Stimulated activated CD8-positive, alpha-beta memory T cell treated with anti-CD3 and anti-CD28 coated beads, Interleukin-15, amount 100 ng/mL, for 48 hours (primary cell): ENCODE results near the gene TYMP.
A peak's percentile ranks its signal among the peaks of the same experiment; 100 is the strongest.

ENCODE experiments used
- DNase-seq, 2 donors: peaks; one replicate each; pipeline ENCODE4 v3.0.0-alpha.2; 2020; ENCODE audit warnings: low read depth in 2 of 2

TYMP gene

DNA sequence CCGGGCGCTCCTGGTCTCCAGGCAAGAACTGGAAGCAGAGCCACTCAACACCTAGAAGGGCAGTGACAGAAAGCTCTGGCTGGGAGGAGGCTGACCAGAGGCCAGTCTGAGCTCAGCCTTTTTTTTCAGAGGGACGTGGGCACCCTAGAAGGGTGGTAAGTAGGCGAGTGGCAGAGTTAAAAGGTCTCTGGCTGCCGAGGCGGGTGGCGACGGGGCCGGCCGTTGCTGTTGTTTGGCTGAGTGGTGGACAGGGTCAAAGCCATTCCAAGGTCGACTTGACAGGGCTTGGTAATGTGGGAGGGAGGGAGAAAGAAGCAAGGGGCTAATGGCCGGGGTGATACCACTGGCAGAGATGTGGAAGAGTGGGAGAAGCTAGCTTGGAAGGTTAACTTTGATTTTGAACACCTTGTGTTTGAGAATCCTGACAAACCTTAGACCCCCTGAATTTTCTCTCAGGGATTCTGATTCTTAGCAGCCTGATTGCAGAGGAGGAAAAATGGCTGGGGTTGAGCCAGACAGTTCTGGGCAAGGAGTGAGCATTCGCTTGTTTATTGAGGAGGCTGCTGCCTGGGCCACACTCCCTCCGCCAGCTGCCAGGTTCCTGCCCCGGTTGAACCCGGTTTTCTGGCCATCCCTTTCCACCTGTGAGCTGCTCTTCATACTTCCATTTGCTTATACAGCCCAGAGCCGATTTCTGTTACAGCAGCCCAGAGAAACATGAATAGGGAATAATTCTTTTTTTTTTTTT, 33.8 kb upstream of the TYMP start:
- DNase-seq, result no peak

DNA sequence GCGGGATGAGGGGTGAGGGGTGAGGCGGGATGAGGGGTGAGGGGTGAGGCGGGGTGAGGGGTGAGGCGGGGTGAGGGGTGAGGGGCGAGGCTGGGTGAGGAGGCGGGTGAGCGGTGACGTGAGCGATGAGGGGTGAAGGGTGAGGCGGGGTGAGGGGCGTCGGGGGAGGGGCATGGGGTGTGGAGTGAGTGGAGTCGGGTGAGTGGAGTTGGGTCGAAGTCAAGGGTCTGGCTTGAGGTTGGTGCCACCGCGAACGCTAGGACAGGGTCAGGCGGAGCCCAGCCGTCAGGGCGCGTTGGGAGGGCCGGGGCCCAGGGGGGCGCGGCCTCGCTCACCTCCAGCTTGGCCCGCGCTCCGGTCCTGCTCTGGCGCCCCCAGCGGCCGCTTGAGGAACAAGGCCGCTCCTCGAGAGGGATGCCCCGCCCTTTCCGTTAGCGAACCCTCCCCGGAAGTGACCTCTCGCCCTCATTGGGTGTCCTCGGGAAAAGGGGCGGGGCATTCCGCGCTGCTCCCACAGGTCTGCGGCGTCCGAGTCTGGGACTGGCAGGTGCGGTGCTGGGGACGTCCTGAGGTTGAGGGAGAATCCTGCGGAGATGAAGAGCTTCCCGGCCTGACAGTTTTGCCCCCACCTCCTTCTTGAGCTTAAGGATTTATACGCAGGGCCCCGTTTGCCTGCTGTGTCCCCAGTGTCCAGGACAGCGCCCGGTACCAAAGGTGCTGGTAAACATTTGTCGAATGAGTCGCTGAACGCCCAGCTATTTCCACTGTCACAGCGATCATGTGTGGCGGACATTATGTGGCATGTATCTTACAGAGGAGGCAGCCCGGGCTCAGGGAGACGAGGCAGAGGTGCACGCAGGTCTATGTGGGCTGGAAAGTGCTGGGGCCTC, 33.0 kb upstream of the TYMP start, which contains the start of gene SYCE3:
Gene SYCE3 (minus strand): TSS at position 397 of the 890 bp plus-strand sequence. CDS start 6,514 bp downstream, outside the sequence.
- DNase-seq, result peak; percentile 94 to 97

DNA sequence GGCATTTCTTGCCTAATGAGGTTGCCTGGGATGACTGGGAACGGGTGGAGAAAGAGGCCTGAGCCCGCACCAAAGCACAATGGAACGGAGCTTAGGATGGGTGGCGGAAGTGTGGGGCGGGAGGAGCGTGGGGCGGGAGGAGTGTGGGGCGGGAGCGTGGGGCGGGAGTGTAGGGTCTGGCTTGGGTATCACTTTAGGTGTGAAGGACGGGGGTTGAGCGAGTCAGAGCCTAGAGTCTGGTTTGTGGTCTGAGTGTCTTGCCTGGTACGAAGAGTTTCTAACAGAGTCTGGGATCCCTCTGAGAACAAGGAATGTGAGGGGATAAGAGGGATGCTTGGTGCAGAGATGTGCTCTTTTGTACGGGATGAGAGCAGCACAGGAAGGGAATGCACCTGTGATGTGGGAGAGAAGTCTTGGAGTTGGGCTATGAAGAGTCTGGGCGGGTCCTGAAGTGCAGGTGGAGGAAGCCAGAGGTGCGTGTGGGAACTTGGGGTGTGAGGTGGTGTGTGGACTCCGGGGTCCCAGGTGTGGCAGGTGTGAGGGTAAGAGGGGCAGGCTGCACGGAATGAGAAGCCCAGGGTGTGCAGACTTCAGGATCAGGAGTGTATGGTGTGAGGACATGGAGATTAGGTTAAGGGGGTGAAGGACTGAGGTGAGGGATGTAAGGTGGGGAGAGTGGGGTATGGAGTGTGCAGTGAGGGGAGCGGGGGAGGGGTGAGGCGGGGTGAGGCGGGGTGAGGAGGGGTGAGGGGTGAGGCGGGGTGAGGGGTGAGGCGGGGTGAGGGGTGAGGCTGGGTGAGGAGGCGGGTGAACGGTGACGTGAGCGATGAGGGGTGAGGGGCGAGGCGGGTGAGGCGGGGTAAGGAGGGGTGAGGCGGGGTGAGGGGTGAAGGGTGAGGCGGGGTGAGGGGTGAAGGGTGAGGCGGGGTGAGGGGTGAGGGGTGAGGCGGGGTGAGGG, 31.9 kb upstream of the TYMP start:
- DNase-seq, result no peak

DNA sequence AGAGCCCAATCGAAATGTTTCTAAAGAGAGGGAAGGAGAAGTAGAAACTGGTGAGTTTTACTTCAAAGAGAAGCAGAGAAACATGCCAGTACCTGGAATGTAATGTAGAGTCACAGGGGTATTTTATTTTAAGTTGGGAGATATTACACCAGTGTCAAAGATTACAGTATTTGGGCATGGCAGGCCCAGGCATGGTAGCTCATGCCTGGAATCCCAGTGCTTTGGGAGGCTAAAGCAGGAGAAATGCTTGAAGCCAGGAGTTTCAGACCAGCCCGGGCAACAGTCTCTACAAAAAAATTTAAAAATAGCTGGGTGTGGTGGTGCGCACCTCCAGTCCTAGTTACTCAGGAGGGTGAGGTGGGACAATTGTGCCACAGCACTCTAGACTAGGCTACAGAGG, 30.2 kb upstream of the TYMP start:
- DNase-seq, result no peak

DNA sequence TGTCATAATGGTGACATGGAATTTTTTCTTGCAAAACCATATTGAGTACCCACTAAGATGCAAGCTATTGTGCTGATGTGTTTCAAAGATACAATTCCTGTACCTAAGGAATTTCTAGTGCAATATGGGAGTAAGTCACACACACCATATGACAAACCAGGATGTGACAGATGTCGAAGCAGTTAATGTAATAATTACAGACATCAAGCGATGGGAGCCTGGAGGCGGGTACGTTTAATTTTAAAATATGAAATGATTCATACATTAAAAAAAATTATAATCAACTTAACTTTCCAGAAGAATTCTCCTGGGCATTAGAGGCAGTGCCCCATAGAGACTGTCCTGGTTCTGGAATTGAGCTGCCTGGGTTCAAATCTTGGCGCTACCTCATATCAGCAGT, 26.9 kb upstream of the TYMP start:
- DNase-seq, result no peak

DNA sequence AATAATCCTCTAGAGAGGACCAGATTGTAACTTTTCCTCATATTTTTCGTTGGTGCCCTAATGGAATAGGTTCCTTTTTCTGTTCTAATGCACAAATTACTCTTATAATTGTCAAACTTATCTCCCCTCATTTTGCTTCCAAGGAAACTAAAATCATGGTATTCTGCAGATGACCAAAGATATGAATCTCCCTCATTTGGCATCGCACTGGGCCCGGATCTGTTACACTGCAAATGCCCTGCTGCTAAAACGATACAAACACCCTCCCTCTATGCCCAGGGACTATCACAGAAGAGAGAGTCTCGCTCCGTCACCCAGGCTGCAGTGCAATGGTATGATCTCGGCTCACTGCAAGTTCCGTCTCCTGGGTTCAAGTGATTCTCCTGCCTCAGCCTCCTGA, 23.5 kb upstream of the TYMP start:
- no peak for DNase-seq

DNA sequence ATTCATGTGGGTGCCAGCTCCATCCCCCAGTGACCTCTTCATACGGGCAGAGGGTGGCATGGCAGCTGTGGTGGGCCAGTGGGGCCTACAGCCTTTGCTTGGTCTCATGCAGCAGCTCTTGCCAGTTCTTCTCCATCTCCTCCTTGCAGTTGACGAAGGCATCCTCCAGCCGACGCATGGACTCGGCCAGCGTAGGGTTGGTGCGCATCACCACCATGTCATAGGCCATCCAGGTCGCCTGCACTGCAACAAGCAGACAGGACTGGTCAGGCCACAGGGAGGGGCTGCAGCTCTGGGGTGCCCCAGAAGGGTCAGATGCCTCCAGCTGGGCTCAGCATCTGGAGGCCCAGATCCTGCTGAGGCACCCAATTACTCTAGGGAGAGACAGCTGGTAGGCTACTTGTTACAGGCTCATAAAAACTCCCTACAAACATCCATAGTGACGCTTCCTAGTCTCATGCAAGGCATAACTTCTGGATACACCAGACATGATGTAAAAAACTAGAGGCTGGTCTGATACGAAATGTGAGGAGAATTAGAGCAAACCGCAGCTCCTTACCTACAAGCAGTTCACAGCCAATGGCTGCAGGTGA, 21.4 kb upstream of the TYMP start:
- DNase-seq, result no peak

DNA sequence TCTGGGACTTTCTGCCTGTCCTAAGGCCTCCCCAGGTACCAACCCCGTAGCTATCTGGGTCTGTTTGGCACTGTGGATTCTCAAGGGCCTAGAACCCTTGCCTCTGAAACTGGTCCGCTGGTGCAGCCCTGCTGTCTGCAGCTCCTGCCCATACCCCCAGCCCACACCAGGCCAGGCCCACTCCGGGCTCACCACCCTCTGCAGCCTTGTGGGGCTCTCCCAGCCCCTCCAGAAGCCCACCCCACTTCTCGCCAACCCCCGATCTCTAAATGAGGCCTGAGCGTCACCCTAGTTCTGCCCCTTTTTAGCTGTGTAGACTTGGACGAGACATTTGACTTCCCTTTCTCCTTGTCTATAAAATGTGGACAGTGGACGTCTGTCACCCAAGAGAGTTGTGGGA, 20.6 kb upstream of the TYMP start:
- no peak for DNase-seq

DNA sequence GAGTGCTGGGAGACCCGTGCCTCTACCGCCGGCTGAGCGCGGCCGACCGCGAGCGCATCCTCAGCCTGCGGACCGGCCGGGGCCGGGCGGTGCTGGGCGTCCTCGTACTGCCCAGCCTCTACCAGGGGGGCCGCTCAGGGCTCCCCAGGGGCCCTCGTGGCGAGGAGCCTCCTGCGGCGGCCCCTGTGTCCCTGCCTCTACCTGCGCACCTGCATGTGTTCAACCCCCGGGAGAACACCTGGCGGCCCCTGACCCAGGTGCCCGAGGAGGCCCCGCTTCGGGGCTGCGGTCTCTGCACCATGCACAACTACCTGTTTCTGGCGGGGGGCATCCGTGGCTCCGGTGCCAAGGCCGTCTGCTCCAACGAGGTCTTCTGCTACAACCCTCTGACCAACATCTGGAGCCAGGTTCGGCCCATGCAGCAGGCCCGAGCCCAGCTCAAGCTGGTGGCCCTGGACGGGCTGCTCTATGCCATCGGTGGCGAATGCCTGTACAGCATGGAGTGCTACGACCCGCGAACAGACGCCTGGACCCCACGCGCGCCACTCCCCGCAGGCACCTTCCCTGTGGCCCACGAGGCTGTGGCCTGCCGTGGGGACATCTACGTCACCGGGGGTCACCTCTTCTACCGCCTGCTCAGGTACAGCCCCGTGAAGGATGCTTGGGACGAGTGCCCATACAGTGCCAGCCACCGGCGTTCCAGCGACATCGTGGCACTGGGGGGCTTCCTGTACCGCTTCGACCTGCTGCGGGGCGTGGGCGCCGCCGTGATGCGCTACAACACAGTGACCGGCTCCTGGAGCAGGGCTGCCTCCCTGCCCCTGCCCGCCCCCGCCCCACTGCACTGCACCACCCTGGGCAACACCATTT, 19.3 kb upstream of the TYMP start:
- no peak for DNase-seq

DNA sequence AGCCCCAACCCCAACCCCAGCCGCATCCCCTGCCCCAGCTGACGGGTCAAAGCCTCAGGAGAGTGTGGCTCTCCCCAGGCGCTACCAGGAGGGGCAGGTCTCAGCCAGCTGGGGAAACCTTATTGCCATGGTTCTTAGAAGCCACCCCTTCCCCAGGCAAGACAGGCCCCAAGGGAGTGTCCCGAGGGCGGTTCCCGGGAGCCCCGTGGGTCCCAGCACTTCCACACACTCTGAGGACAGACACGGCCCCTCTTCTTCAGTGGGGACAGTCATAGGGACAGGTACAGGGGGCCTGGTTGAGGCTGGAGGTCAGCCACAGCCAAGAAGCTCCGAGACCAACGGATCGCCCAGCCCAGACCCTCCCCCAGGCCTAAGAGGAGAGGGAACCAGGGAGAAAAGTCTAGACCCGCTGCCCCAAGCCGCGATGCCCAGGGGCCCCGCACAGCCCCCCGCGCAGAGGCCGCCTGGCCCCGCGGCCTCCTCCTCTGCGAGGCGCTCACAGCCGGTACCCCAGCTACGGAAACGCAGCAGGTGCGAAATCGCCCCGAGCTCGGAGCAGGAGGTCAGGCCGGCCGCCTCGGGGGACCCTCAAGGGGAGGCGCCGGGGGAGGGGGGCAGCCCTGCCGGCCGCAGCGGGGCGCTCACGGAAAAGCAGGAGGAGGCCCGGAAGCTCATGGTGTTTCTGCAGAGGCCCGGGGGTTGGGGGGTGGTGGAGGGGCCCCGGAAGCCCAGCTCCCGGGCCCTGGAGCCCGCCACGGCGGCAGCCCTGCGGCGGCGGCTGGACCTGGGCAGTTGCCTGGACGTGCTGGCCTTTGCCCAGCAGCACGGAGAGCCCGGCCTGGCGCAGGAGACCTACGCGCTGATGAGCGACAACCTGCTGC, 18.5 kb upstream of the TYMP start:
- no peak for DNase-seq

DNA sequence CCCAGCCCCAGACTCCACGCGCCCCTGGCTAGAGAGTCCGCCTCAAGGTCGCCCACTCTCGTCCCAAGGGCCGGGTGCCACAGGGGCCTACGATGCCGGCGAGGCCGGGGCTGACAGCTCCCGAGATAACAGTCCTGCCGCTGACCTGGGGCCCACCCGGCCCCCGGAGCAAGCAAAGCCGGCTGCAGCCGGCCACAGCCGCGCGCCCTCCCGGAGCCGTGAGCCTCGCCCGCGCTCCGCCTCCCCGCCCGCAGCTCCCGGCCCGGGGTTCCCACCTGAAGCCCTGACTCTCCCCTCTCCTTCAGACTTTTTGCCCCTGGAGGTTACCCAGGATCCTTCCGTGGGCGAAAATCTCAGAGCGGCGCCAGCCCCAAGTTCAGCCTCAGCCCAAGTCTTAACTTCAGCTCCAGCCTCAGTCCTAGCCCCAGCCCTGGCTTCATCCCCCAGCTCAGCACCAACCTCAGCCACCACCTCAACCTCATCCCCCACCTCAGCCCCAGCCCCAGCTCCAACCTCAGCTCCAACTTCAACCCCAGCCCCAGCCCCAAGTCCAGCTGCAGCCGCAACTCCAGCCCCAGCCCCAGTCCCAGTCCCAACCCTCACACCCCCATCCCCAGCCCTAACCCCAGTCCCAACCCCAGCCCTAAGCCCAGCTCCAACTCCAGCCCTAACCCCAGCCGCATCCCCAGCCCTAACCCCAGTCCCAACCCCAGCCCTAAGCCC, 17.6 kb upstream of the TYMP start:
- no peak for DNase-seq

DNA sequence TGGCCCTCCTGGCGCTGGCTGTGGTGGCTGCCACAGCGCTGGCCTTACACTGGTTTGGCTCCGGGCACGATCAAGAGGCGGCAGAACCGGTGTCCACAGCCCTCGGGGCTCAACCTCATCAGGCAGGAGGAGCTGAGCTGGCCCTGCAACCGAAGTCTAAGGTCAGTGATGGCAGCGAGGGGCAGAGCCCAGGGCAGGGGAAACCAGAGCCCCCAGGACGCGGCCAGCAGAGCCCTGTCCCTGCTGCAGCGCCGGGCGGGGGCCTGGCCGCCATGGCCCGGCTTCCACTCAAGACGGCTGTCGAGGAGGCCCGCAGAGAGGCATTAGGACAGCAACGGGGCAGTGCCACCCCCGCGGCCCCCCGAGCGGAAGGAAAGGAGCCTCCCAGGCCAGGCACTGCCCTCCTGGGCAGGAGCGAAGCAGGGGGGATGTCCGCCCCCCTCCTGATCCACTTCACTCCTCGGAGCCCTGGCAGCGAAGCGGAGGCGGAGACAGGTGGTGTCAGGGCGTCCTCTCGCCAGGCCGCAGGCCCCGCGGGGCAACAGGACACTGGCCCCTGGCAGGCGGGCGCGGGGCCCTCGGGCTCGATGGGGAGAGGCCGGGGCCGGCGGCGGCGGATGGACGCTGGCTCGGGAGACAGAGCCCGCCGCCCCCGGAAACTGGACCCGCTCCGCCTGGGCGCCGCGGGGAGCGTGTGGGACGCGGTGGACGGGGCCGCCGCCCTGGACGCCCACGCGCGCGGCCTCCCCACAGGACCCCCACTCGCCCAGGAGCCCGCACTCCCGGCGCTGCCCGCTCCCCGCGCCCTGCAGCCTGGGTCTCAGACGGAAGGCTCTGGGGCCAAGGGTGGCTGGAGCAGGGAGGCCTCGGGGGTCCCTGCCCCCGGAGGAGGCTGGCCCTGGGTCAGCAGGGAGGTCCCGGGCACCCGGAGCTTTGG, 16.8 kb upstream of the TYMP start:
- no peak for DNase-seq

DNA sequence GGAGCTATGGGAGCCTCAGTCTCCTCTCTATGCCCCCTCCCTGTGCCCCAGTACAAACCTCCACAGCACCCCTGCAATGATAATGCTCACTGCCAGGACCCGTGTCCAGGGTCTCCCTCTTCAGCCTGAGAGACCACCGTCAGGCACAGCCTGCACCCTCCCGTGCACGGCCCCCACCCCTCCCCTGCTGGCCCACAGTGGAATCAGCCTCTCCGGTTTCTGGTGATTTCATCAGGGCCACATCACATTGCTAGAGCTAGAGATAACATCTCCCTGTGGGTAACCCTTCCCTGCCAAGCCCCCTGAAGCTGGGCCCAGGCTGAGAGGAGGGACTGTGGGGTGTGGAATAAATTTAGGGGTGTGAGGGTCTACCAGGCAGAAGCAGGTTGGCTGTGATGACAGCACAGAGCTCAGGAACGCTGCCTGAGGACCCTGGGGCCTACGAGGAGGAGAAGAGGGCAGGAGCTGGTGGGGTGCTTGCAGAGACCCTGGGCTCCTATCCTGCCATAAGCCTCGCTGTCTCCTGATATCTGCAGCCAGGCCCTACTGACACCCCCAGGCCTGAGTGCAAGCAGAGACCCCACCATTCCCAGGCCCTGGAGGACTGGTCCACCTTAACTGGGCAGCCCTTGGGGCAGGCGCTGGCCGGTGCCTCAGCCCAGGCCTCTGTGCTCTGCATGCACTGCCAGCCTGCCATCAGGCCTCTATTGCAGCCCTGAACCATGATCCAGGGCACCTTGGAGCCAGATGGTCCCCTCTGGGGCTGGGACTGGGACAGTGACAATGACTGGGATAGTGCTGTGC, 15.9 kb upstream of the TYMP start, which contains the start of gene KLHDC7B:
Gene KLHDC7B (plus strand): TSS at position 378 of the 804 bp plus-strand sequence. CDS start 345 bp downstream, at position 723.
- no peak for DNase-seq

DNA sequence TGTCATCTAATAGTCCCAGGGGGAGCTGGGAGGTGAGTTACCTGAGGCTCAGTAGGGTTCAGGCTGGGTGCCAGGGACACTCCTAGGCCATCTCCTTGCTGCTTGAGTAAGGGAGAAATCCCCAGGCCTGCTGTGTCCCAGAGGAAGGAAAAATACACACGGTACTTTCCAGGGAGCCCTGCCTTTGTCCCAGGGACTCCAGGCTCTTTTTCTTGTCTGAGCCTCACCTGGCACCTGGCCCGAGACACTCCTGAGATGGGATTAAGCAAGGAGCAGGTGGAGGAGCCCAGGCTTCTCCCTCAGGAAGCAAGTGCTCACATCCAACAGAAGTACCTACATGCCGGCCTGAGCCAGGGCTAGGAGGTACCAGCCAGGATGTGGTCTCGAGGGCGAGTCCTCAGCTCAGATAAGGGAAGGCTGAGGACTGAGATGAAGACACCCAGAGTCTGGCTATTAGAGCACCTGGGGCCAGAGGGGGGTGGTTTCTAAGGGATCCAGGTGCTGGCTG, 15.0 kb upstream of the TYMP start:
- DNase-seq, result no peak

DNA sequence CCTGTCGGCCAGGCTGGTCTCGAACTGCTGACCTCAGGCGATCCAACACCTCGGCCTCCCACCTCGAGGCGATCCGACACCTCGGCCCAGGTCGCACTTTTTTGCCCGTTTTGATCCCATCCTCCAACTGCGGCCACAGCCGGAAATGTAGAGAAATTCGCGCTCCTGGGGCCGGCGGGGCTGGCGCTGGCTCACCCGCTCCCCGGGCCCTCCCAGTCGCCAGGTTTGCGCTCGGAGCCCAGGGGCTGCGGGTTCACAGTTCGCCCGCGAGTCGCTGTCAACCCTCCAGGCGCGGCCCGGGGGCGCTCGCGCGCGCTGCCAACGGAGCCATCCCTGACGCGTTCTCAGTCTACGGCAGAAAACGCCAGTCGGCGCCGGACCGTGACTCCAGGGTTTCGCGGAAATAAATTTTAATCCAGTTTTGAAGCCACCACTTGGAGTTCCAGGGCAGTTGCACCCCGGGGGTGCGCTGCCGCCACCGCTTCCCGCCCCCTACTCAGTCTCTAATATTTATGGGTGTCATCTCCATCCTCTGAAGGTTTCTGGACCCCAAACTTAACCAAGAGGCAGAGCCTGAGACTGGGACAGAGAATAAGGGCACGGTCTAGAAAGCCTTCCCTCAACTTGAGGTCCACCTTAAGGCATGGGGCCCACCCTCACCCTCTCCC, 14.4 kb upstream of the TYMP start:
- DNase-seq, result peak; percentile 83 to 85

DNA sequence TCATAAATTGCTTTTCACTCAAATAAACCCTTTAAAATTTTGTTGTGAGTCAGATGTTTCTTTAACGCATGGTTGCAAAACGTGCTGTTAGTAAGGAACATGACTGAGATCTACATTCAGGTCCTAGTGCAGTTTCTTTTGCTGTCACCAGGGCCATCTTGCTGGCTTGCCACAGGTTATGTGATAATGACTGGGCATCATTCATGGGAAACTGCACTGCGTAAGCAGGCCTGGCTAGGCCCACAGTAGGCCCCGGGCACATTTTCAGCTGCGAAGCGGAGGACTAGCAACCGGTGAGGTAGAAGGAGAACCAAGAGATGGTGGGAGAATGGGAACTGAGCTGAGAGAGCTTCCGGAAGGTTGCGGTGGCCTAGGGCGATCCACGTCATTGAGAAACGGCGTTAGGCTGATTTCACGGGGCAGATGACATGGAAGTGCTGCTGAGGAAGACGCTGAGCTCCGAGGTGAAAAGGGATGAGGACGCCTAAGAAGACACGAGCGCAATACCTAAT, 12.7 kb upstream of the TYMP start:
- peak in 1 of 2 donors; percentile 61 for DNase-seq
